IMR-90 (cell line): ENCODE measurements around the gene OTC. TPM values are rescaled to one million over a fixed set of nuclear protein-coding genes. Genes with fewer than 3 reads are reported as not detected.

Source experiments
- ATAC-seq: fragments of 200-7000 bp; cut with Tn5 transposase; 2 replicates; pipeline ENCODE4 v1.9.1; 2020; ENCODE audit warnings: low read depth, mild to moderate bottlenecking, moderate library complexity
- BruUV-seq: library from RNA; stranded (reverse); fragments of 400-500 nt; replicated peaks from 2 replicates; lab custom pipeline; 2021; lab: Mats Ljungman, UMichigan
- CTCF ChIA-PET: fragments of 300-600 bp; formaldehyde crosslinking; extraction: SDS; loops from one replicate; lab custom pipeline; 2021; ENCODE audit warnings: antibody characterized with exemption; lab: Yijun Ruan, JAX
- POLR2A ChIA-PET: fragments of 300-600 bp; sonication (Branson Sonifier 250); formaldehyde crosslinking; loops from one replicate; lab custom pipeline; 2022; ENCODE audit warnings: antibody characterized with exemption; ENCODE audit not compliant: unreplicated experiment; lab: Charles Lee
- DNase-seq: peaks from one replicate; pipeline ENCODE4 v3.0.0; 2013
- H2AFZ ChIP-seq: replicated peaks from 2 replicates; pipeline ENCODE3; 2013; ENCODE audit warnings: low read length, mild to moderate bottlenecking; ENCODE audit not compliant: poor library complexity
- H2AK5ac ChIP-seq: 2 replicates; pipeline ENCODE4 v1.6.1; 2013; ENCODE audit warnings: low read depth, low read length, inconsistent platforms
- H2AK9ac ChIP-seq: replicated peaks from 2 replicates; pipeline ENCODE3; 2013; ENCODE audit warnings: mild to moderate bottlenecking, low read depth, low read length, moderate library complexity; ENCODE audit not compliant: poor library complexity
- H2BK120ac ChIP-seq: 2 replicates; pipeline ENCODE4 v1.6.1; 2013; ENCODE audit warnings: low read depth, low read length, inconsistent platforms
- H2BK15ac ChIP-seq: 3 replicates; pipeline ENCODE4 v1.6.1; 2013; ENCODE audit warnings: low read depth, low read length, inconsistent platforms
- H2BK20ac ChIP-seq: 2 replicates; pipeline ENCODE4 v1.6.1; 2013; ENCODE audit warnings: low read depth, mild to moderate bottlenecking, inconsistent platforms, low read length, moderate library complexity
- H2BK5ac ChIP-seq: 2 replicates; pipeline ENCODE4 v1.6.1; 2013; ENCODE audit warnings: mild to moderate bottlenecking, low read depth, low read length, inconsistent platforms; ENCODE audit not compliant: poor library complexity, severe bottlenecking
- H3K14ac ChIP-seq: replicated peaks from 2 replicates; pipeline ENCODE4 v1.6.1; 2013; ENCODE audit warnings: low read depth, low read length, inconsistent platforms
- H3K18ac ChIP-seq: 2 replicates; pipeline ENCODE4 v1.6.1; 2013; ENCODE audit warnings: low read depth, low read length, control low read depth
- H3K23ac ChIP-seq: 2 replicates; pipeline ENCODE4 v1.6.1; 2013; ENCODE audit warnings: low read depth, low read length, inconsistent platforms
- H3K27ac ChIP-seq: 2 replicates; pipeline ENCODE4 v1.5.1; 2013; ENCODE audit warnings: mild to moderate bottlenecking, control low read depth, low read length; ENCODE audit not compliant: insufficient read depth
- H3K27me3 ChIP-seq: 2 replicates; pipeline ENCODE4 v1.6.1; 2013; ENCODE audit warnings: low read length; ENCODE audit not compliant: control insufficient read depth, insufficient read depth
- H3K36me3 ChIP-seq: 2 replicates; pipeline ENCODE4 v1.6.1; 2013; ENCODE audit warnings: low read length, mixed read lengths; ENCODE audit not compliant: control insufficient read depth, insufficient read depth
- H3K4ac ChIP-seq: 2 replicates; pipeline ENCODE4 v1.6.1; 2013; ENCODE audit warnings: low read depth, low read length, inconsistent platforms
- H3K4me1 ChIP-seq: 2 replicates; pipeline ENCODE4 v1.6.1; 2013; ENCODE audit warnings: low read length, mixed read lengths; ENCODE audit not compliant: control insufficient read depth, insufficient read depth
- H3K4me2 ChIP-seq: 2 replicates; pipeline ENCODE4 v1.6.1; 2013; ENCODE audit warnings: low read depth, mild to moderate bottlenecking, control low read depth, low read length, moderate library complexity
- H3K4me3 ChIP-seq: 2 replicates; pipeline ENCODE4 v1.5.1; 2013; ENCODE audit warnings: low read depth, mild to moderate bottlenecking, control low read depth, low read length, moderate library complexity; ENCODE audit not compliant: insufficient read depth
- H3K56ac ChIP-seq: 2 replicates; pipeline ENCODE4 v1.6.1; 2013; ENCODE audit warnings: low read length, inconsistent platforms; ENCODE audit not compliant: insufficient read depth; ENCODE audit errors: extremely low read depth
- H3K79me1 ChIP-seq, 2 experiments: 2 replicates each; pipeline ENCODE4 v1.6.1; 2013; ENCODE audit warnings: low read length in 2 of 2, inconsistent platforms in 1 of 2, low read depth in 1 of 2
- H3K9ac ChIP-seq: 2 replicates; pipeline ENCODE4 v1.6.1; 2013; ENCODE audit warnings: low read depth, low read length, control low read depth
- H3K9me1 ChIP-seq: 2 replicates; pipeline ENCODE4 v1.6.1; 2013; ENCODE audit warnings: low read length, inconsistent platforms; ENCODE audit not compliant: insufficient read depth
- H3K9me3 ChIP-seq: 2 replicates; pipeline ENCODE4 v1.6.1; 2013; ENCODE audit warnings: low read length; ENCODE audit not compliant: control insufficient read depth, insufficient read depth
- H4K20me1 ChIP-seq: 2 replicates; pipeline ENCODE4 v1.6.1; 2013; ENCODE audit warnings: low read length, inconsistent platforms; ENCODE audit not compliant: insufficient read depth
- H4K5ac ChIP-seq: 2 replicates; pipeline ENCODE4 v1.6.1; 2013; ENCODE audit warnings: mild to moderate bottlenecking, low read depth, low read length, control low read depth
- H4K8ac ChIP-seq, 2 experiments: 2 replicates each; pipeline ENCODE4 v1.6.1; 2013; ENCODE audit warnings: low read depth in 2 of 2, low read length in 2 of 2, control low read depth in 1 of 2, inconsistent platforms in 1 of 2
- H4K91ac ChIP-seq: 2 replicates; pipeline ENCODE4 v1.6.1; 2013; ENCODE audit warnings: low read depth, low read length, inconsistent platforms; ENCODE audit not compliant: insufficient read depth
- BHLHE40 ChIP-seq: fragments of 150-350 bp; IDR thresholded peaks from 2 replicates; pipeline ENCODE4 v1.6.1; 2016; ENCODE audit warnings: mild to moderate bottlenecking, low read depth, low read length
- CEBPB ChIP-seq: IDR thresholded peaks from 2 replicates; pipeline ENCODE4 v1.6.1; 2012; ENCODE audit warnings: low read depth, low read length, improper control_type of control experiment
- CHD1 ChIP-seq: IDR thresholded peaks from 2 replicates; pipeline ENCODE4 v1.6.1; 2012; ENCODE audit warnings: low read depth, low read length, improper control_type of control experiment
- MAFK ChIP-seq: IDR thresholded peaks from 2 replicates; pipeline ENCODE4 v1.6.1; 2012; ENCODE audit warnings: low read depth, low read length, improper control_type of control experiment
- MAZ ChIP-seq: IDR thresholded peaks from 2 replicates; pipeline ENCODE4 v1.6.1; 2012; ENCODE audit warnings: low read depth, mild to moderate bottlenecking, low read length, improper control_type of control experiment, moderate library complexity, borderline replicate concordance
- MXI1 ChIP-seq: IDR thresholded peaks from 2 replicates; pipeline ENCODE4 v1.6.1; 2012; ENCODE audit warnings: low read depth, mild to moderate bottlenecking, low read length, moderate library complexity, borderline replicate concordance
- NFE2L2 ChIP-seq: fragments of 150-350 bp; IDR thresholded peaks from 2 replicates; pipeline ENCODE4 v1.6.1; 2016; ENCODE audit warnings: low read depth, mild to moderate bottlenecking, low read length
- POLR2A ChIP-seq: IDR thresholded peaks from 2 replicates; pipeline ENCODE4 v1.6.1; 2012; ENCODE audit warnings: mild to moderate bottlenecking, low read depth, low read length
- RAD21 ChIP-seq: IDR thresholded peaks from 2 replicates; pipeline ENCODE4 v1.6.1; 2012; ENCODE audit warnings: low read length, improper control_type of control experiment
- RCOR1 ChIP-seq: IDR thresholded peaks from 2 replicates; pipeline ENCODE4 v1.6.1; 2012; ENCODE audit warnings: mild to moderate bottlenecking, low read length, improper control_type of control experiment; ENCODE audit not compliant: insufficient replicate concordance
- RFX5 ChIP-seq: IDR thresholded peaks from 2 replicates; pipeline ENCODE4 v1.8.0; 2012; ENCODE audit warnings: low read depth, mild to moderate bottlenecking, low read length, moderate library complexity
- SMC3 ChIP-seq: fragments of 150-350 bp; IDR thresholded peaks from 2 replicates; pipeline ENCODE4 v1.6.1; 2016; ENCODE audit warnings: low read depth, mild to moderate bottlenecking, antibody characterized with exemption, low read length, moderate library complexity
- WGBS, 2 experiments: methylation state at CpG; one replicate each; pipeline versions ENCODE4 v1.1.5 to v1.1.7; 2013; ENCODE audit warnings: missing lambda C conversion rate in 2 of 2; ENCODE audit not compliant: insufficient read length in 1 of 2; ENCODE audit errors: extremely low coverage in 2 of 2; 5-methylcytosine and 5-hydroxymethylcytosine counted together
- dilution Hi-C: fragments of 300-500 bp; cut with HindIII; formaldehyde crosslinking; loops from one replicate; pipeline ENCODE4 v1.14.3; 2018; ENCODE audit warnings: low sequenced_read_pairs; ENCODE audit not compliant: unreplicated experiment
- in situ Hi-C: fragments of 300-500 bp; cut with MboI; formaldehyde crosslinking; loops from 3 replicates; pipeline ENCODE4 v1.14.3; 2019; ENCODE audit warnings: low sequenced_read_pairs, inconsistent platforms, mixed read lengths
- intact Hi-C: fragments of 100-400 bp; cut with micrococcal nuclease; formaldehyde crosslinking; loops from 2 replicates; pipeline ENCODE4 v1.10.0; 2022
- polyA plus RNA-seq, 3 experiments: library from polyadenylated mRNA; depleted of rRNA; stranded (reverse); fragments of >200 nt; gene quantifications; 2 replicates each; pipeline ENCODE4 v1.2.3, GENCODE V29; 2012; ENCODE audit warnings: low replicate concordance in 1 of 3
- total RNA-seq: library from RNA; depleted of rRNA; stranded (reverse); fragments of >200 nt; gene quantifications from 2 replicates; pipeline ENCODE4 v1.2.3, GENCODE V29; 2012
- TF ChIP-seq, protein P1 (sequence below): conservative IDR thresholded peaks from 2 replicates; pipeline ENCODE4 v1.5.1; 2012; ENCODE audit warnings: mild to moderate bottlenecking, low read depth, low read length, improper control_type of control experiment
- TF ChIP-seq, protein P2 (sequence below): fragments of 150-350 bp; IDR thresholded peaks from 2 replicates; pipeline ENCODE4 v1.6.1; 2016; ENCODE audit warnings: low read depth, mild to moderate bottlenecking, low read length, moderate library complexity, borderline replicate concordance

OTC gene
- total and polyA plus RNA-seq, 2 of the 4 experiments (the other 2 are of a cell fraction): not detected

DNA sequence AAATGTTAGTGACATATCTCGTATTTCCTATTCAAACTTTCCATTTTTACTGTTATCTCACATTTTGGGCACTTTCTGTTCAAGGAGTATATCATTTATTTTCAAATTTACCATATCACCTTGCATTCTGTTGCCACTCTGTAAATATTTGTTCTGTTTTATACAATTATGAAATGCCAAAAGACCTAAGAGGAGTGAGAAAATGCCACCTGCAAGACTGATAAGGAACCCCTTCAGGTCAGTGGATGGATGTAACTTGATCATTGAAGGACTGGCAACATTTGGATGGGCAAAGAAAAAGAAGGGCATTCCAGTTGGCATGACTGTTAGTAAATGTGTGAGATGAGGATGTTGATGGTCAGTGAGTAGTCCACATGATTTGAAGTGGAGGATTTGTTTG is 79.1 kb downstream of the OTC start:
- no peak overlapping the region for H3K4me2 ChIP-seq
- no peak overlapping the region for H3K4me3 ChIP-seq
- no peaks in the 10 kb centered on the region for H3K4me1 ChIP-seq
- ChIA-PET CTCF (no interaction called here), POLR2A (no interaction called here)
- H3K14ac ChIP-seq: no peak overlapping the region
- BruUV-seq: no TSS peak
- H3K9me3 ChIP-seq: no peaks in the 10 kb centered on the region
- H4K5ac ChIP-seq: no peak overlapping the region
- TF ChIP-seq BHLHE40 (no peak), CHD1 (no peak), RCOR1 (no peak), POLR2A (no peak), RFX5 (no peak), MAFK (no peak), SMC3 (no peak), CEBPB (no peak), RAD21 (no peak), NFE2L2 (no peak), MXI1 (no peak), MAZ (no peak)
- TF ChIP-seq, protein P1, sequence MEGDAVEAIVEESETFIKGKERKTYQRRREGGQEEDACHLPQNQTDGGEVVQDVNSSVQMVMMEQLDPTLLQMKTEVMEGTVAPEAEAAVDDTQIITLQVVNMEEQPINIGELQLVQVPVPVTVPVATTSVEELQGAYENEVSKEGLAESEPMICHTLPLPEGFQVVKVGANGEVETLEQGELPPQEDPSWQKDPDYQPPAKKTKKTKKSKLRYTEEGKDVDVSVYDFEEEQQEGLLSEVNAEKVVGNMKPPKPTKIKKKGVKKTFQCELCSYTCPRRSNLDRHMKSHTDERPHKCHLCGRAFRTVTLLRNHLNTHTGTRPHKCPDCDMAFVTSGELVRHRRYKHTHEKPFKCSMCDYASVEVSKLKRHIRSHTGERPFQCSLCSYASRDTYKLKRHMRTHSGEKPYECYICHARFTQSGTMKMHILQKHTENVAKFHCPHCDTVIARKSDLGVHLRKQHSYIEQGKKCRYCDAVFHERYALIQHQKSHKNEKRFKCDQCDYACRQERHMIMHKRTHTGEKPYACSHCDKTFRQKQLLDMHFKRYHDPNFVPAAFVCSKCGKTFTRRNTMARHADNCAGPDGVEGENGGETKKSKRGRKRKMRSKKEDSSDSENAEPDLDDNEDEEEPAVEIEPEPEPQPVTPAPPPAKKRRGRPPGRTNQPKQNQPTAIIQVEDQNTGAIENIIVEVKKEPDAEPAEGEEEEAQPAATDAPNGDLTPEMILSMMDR: no peak
- TF ChIP-seq, protein P2, sequence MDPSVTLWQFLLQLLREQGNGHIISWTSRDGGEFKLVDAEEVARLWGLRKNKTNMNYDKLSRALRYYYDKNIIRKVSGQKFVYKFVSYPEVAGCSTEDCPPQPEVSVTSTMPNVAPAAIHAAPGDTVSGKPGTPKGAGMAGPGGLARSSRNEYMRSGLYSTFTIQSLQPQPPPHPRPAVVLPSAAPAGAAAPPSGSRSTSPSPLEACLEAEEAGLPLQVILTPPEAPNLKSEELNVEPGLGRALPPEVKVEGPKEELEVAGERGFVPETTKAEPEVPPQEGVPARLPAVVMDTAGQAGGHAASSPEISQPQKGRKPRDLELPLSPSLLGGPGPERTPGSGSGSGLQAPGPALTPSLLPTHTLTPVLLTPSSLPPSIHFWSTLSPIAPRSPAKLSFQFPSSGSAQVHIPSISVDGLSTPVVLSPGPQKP: no peak
- H4K91ac ChIP-seq: no peak overlapping the region
- no peak overlapping the region for H2BK120ac ChIP-seq
- intact Hi-C loops: no loop called here
- no CpG with 5 or more reads among the region's 1 CpG for WGBS, 2 experiments
- no peaks in the 10 kb centered on the region; the same call in 1 of the 2 replicates for H3K27me3 ChIP-seq
- H3K18ac ChIP-seq: no peak overlapping the region
- H2AFZ ChIP-seq: no peak overlapping the region
- H3K56ac ChIP-seq: no peak overlapping the region
- no peak overlapping the region for H2BK20ac ChIP-seq
- H3K4ac ChIP-seq: no peak overlapping the region
- ATAC-seq (no peak), DNase-seq (no peak)
- no peak overlapping the region for H2AK5ac ChIP-seq
- H2BK15ac ChIP-seq: no peak overlapping the region
- H4K8ac ChIP-seq: no peak overlapping the region
- H3K23ac ChIP-seq: no peak overlapping the region
- H2BK5ac ChIP-seq: no peak overlapping the region
- in situ Hi-C loops: no loop called here
- no peak overlapping the region for H3K27ac ChIP-seq
- H2AK9ac ChIP-seq: no peak overlapping the region
- H3K36me3 ChIP-seq: no peaks in the 10 kb centered on the region
- dilution Hi-C loops: no loop called here
- H3K9ac ChIP-seq: no peak overlapping the region
- H3K79me1 ChIP-seq: no peaks in the 10 kb centered on the region
- H3K9me1 ChIP-seq: no peaks in the 10 kb centered on the region
- no peaks in the 10 kb centered on the region for H4K20me1 ChIP-seq
